ENCODE results near the gene MFAP3L.
"Not testable (repeated sequence)": the region's sequence is repeated elsewhere in the genome, so short reads cannot be mapped to it uniquely, and the experiment has no call there.

MFAP3L gene

DNA sequence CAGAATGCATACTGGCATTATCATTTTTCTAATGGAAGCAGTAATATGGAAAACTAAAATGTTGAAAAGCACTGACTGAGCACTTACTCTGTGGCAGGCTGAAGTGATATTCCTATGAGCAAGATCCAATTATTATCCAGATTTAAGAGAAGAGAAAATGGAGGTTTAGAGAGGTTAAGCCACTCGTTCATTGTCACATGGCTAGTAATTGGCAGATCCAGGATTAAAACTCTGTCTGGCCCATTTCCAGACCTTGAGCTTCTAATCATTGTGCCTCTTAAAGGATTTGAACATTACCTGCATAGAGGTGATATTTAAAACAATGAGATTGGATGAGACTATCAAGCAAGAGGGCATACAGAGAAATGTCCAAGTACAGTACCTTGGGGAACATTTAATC lies 80.6 kb downstream of the MFAP3L start:
- no peak overlapping the region for H3K4me2 ChIP-seq (ENCODE audit: low read length)
- no peaks in the 10 kb centered on the region for H3K36me3 ChIP-seq (replicated peaks; ENCODE audit: low read depth, low read length)
- peaks cover 26% of the 10 kb centered on the region for H3K27me3 ChIP-seq (ENCODE audit: low read depth, low read length)
- no peak overlapping the region for H3K9ac ChIP-seq (ENCODE audit: low read length)
- no peaks in the 10 kb centered on the region for H3K9me3 ChIP-seq (ENCODE audit: insufficient read depth, low read length)
- TF ChIP-seq CTCF (IDR thresholded peaks at IDR 0.05; ENCODE audit: low read depth, low read length) = no peak
- no peak for TF ChIP-seq EZH2phosphoT487 (IDR thresholded peaks at IDR 0.05; ENCODE audit: low read depth)
- no peaks in the 10 kb centered on the region for H4K20me1 ChIP-seq (ENCODE audit: insufficient read depth, low read length)
- H3K4me1 ChIP-seq (ENCODE audit: low read length) = no peaks in the 10 kb centered on the region
- H3K27ac ChIP-seq (ENCODE audit: low read length) = no peak overlapping the region
- H3K79me2 ChIP-seq (ENCODE audit: low read length) = no peaks in the 10 kb centered on the region
- no peak overlapping the region for H2AFZ ChIP-seq (ENCODE audit: low read depth, low read length)
- H3K4me3 ChIP-seq (ENCODE audit: low read length) = no peak overlapping the region

- H3K4me3 ChIP-seq (ENCODE audit: low read length); H3K9me3 ChIP-seq (ENCODE audit: insufficient read depth, low read length); H3K36me3 ChIP-seq (replicated peaks; ENCODE audit: low read depth, low read length); H3K27ac ChIP-seq (ENCODE audit: low read length); H3K4me2 ChIP-seq (ENCODE audit: low read length); H2AFZ ChIP-seq (ENCODE audit: low read depth, low read length); H3K79me2 ChIP-seq (ENCODE audit: low read length); H3K9ac ChIP-seq (ENCODE audit: low read length); H3K4me1 ChIP-seq (ENCODE audit: low read length); H4K20me1 ChIP-seq (ENCODE audit: insufficient read depth, low read length): not testable (repeated sequence)
- peaks cover 11% of the 10 kb centered on the region for H3K27me3 ChIP-seq (ENCODE audit: low read depth, low read length)
These were observed 82.6 kb downstream of the MFAP3L start for GRCh38 chr4:169943601-169944000.

DNA sequence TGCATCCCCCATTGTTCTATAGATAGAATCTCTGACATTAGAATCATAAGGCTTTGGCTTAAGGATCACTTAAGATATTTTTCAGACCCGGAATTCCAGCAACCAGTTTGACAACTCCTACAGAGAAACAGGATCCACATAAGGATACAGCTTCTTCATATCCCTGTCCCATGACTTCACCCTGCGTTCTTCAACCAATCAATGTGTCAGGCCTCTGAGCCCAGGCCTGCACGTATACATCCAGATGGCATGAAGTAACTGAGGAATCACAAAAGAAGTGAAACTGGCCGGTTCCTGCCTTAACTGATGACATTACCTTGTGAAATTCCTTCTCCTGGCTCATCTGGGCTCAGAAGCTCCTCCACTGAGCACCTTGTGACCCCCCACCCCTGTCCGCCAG lies 85.1 kb downstream of the MFAP3L start:
- Histone ChIP-seq H3K4me3 (ENCODE audit: low read length) (no peak overlapping the region), H3K9ac (ENCODE audit: low read length) (no peak overlapping the region), H3K27me3 (ENCODE audit: low read depth, low read length) (no peaks in the 10 kb centered on the region), H3K4me1 (ENCODE audit: low read length) (no peaks in the 10 kb centered on the region), H2AFZ (ENCODE audit: low read depth, low read length) (no peak overlapping the region), H4K20me1 (ENCODE audit: insufficient read depth, low read length) (no peaks in the 10 kb centered on the region), H3K79me2 (ENCODE audit: low read length) (no peaks in the 10 kb centered on the region), H3K36me3 (replicated peaks; ENCODE audit: low read depth, low read length) (no peaks in the 10 kb centered on the region), H3K4me2 (ENCODE audit: low read length) (no peak overlapping the region), H3K9me3 (ENCODE audit: insufficient read depth, low read length) (no peaks in the 10 kb centered on the region), H3K27ac (ENCODE audit: low read length) (no peak overlapping the region)
- TF ChIP-seq EZH2phosphoT487 (IDR thresholded peaks at IDR 0.05; ENCODE audit: low read depth) (no peak), CTCF (IDR thresholded peaks at IDR 0.05; ENCODE audit: low read depth, low read length) (no peak)

- Histone ChIP-seq H4K20me1 (ENCODE audit: insufficient read depth, low read length) (no peaks in the 10 kb centered on the region), H3K79me2 (ENCODE audit: low read length) (no peaks in the 10 kb centered on the region), H3K4me1 (ENCODE audit: low read length) (no peaks in the 10 kb centered on the region), H3K4me3 (ENCODE audit: low read length) (no peak overlapping the region), H3K9me3 (ENCODE audit: insufficient read depth, low read length) (no peaks in the 10 kb centered on the region), H2AFZ (ENCODE audit: low read depth, low read length) (no peak overlapping the region), H3K9ac (ENCODE audit: low read length) (no peak overlapping the region), H3K4me2 (ENCODE audit: low read length) (no peak overlapping the region), H3K36me3 (replicated peaks; ENCODE audit: low read depth, low read length) (no peaks in the 10 kb centered on the region), H3K27ac (ENCODE audit: low read length) (no peak overlapping the region), H3K27me3 (ENCODE audit: low read depth, low read length) (no peaks in the 10 kb centered on the region)
- TF ChIP-seq EZH2phosphoT487 (IDR thresholded peaks at IDR 0.05; ENCODE audit: low read depth) (no peak), CTCF (IDR thresholded peaks at IDR 0.05; ENCODE audit: low read depth, low read length) (no peak)
These were observed 85.7 kb downstream of the MFAP3L start for GRCh38 chr4:169940460-169940859.
